Fibroblast of lung (primary cell): ENCODE results near the gene KLRF1. TPM values are rescaled to one million over a fixed set of nuclear protein-coding genes. Genes with fewer than 3 reads are reported as not detected.
A peak's percentile ranks its signal among the peaks of the same experiment; 100 is the strongest.

Source experiments
- DNase-seq, 2 donors: peaks; one replicate each; pipeline versions ENCODE4 v3.0.0 to v3.0.0-alpha.2; 2010; ENCODE audit warnings: low read depth in 2 of 2
- H2AFZ ChIP-seq: 2 replicates; pipeline ENCODE4 v1.5.1; 2012; ENCODE audit warnings: low read length, control low read depth, inconsistent platforms
- H3K27ac ChIP-seq: 2 replicates; pipeline ENCODE4 v1.5.1; 2011; ENCODE audit warnings: low read length, control low read depth; ENCODE audit not compliant: insufficient read depth
- H3K27me3 ChIP-seq: 2 replicates; pipeline ENCODE4 v1.5.1; 2011; ENCODE audit warnings: mild to moderate bottlenecking, low read length; ENCODE audit not compliant: control insufficient read depth, insufficient read depth
- H3K36me3 ChIP-seq: 2 replicates; pipeline ENCODE4 v1.5.1; 2011; ENCODE audit warnings: low read length; ENCODE audit not compliant: control insufficient read depth, insufficient read depth
- H3K4me1 ChIP-seq: 2 replicates; pipeline ENCODE4 v1.5.1; 2011; ENCODE audit warnings: low read length; ENCODE audit not compliant: control insufficient read depth, insufficient read depth; ENCODE audit errors: extremely low read depth
- H3K4me2 ChIP-seq: 2 replicates; pipeline ENCODE4 v1.5.1; 2011; ENCODE audit warnings: low read length, control low read depth; ENCODE audit not compliant: insufficient read depth; ENCODE audit errors: extremely low read depth
- H3K4me3 ChIP-seq, 4 experiments: fragments of 200-600 bp in 1 of 4; sonication (generic) in 1 of 4; replicated peaks in 1 of 4; 2 replicates each; pipeline ENCODE4 v1.5.1; 2011 to 2016; ENCODE audit warnings: low read length in 4 of 4, low read depth in 3 of 4, mild to moderate bottlenecking in 3 of 4, control low read depth in 2 of 4, inconsistent platforms in 1 of 4, mixed read lengths in 1 of 4; ENCODE audit not compliant: insufficient read depth in 1 of 4; ENCODE audit errors: control extremely low read depth in 1 of 4
- H3K79me2 ChIP-seq: 2 replicates; pipeline ENCODE4 v1.5.1; 2012; ENCODE audit warnings: mild to moderate bottlenecking, low read length, inconsistent platforms; ENCODE audit not compliant: control insufficient read depth, insufficient read depth
- H3K9ac ChIP-seq: 2 replicates; pipeline ENCODE4 v1.5.1; 2011; ENCODE audit warnings: mild to moderate bottlenecking, low read length, control low read depth; ENCODE audit not compliant: insufficient read depth
- H3K9me3 ChIP-seq: 2 replicates; pipeline ENCODE4 v1.5.1; 2012; ENCODE audit warnings: low read depth, low read length; ENCODE audit not compliant: control insufficient read depth, insufficient read depth
- H4K20me1 ChIP-seq: 2 replicates; pipeline ENCODE4 v1.5.1; 2011; ENCODE audit warnings: low read length; ENCODE audit not compliant: control insufficient read depth, insufficient read depth; ENCODE audit errors: extremely low read depth
- EZH2 ChIP-seq: IDR thresholded peaks from 2 replicates; pipeline ENCODE4 v1.5.1; 2012; ENCODE audit warnings: low read length, control low read depth, mild to moderate bottlenecking; ENCODE audit errors: missing control alignments
- polyA plus RNA-seq, 2 donors: library from polyadenylated mRNA; depleted of rRNA in 1 of 2; stranded (reverse) in 1 of 2; unstranded in 1 of 2; fragments of >200 nt; gene quantifications; 2 replicates each; pipeline ENCODE4 v1.2.1, GENCODE V29; 2011 to 2012; ENCODE audit warnings: missing spikeins in 1 of 2
- total RNA-seq: library from RNA; depleted of rRNA; stranded (reverse); fragments of >200 nt; gene quantifications from 2 replicates; pipeline ENCODE4 v1.2.1, GENCODE V29; 2014
- TF ChIP-seq, protein P1 (sequence below), 2 donors: IDR thresholded peaks in 1 of 2; conservative IDR thresholded peaks in 1 of 2; 1 replicate in 1 of 2; 2 replicates in 1 of 2; pipeline ENCODE4 v1.5.1; 2011 to 2012; ENCODE audit warnings: low read length in 2 of 2, control low read depth in 1 of 2, inconsistent platforms in 1 of 2, low read depth in 1 of 2, mild to moderate bottlenecking in 1 of 2

The KLRF1 gene
- total and polyA plus RNA-seq, 2 donors (not counting 1 experiment from before 2014, with no cell fraction given): 0.11 TPM; not detected in 1

DNA sequence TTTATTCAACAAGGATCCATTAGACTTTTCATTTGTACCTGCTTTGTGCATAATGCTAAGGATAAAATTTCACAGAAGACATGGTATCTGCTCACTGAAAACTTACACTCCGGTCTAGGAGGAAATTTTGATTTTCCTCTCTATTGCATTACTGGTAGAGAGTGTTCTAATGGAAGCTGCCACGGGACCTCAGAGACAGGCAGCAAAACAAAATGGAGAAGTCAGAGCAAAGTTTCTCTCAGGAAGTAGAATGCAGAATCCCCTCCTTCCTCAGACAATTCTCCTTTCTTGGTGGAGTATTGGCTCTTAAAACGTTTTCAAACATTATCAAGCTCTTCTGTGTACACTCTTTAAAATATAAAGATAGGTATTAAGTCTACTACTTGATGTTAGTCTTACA, 29.6 kb downstream of the KLRF1 start:
- H2AFZ ChIP-seq: no peak overlapping the region
- no peak overlapping the region for H3K9ac ChIP-seq
- H3K79me2 ChIP-seq: no peaks in the 10 kb centered on the region
- no peaks in the 10 kb centered on the region for H3K36me3 ChIP-seq
- H3K9me3 ChIP-seq: no peaks in the 10 kb centered on the region
- no peaks in the 10 kb centered on the region for H3K4me1 ChIP-seq
- H3K27me3 ChIP-seq: no peaks in the 10 kb centered on the region
- no peak overlapping the region for H3K4me3 ChIP-seq
- no peak overlapping the region for H3K27ac ChIP-seq
- H4K20me1 ChIP-seq: no peaks in the 10 kb centered on the region
- H3K4me2 ChIP-seq: no peak overlapping the region
- no peak for DNase-seq
- no peak for TF ChIP-seq EZH2
- TF ChIP-seq, protein P1, sequence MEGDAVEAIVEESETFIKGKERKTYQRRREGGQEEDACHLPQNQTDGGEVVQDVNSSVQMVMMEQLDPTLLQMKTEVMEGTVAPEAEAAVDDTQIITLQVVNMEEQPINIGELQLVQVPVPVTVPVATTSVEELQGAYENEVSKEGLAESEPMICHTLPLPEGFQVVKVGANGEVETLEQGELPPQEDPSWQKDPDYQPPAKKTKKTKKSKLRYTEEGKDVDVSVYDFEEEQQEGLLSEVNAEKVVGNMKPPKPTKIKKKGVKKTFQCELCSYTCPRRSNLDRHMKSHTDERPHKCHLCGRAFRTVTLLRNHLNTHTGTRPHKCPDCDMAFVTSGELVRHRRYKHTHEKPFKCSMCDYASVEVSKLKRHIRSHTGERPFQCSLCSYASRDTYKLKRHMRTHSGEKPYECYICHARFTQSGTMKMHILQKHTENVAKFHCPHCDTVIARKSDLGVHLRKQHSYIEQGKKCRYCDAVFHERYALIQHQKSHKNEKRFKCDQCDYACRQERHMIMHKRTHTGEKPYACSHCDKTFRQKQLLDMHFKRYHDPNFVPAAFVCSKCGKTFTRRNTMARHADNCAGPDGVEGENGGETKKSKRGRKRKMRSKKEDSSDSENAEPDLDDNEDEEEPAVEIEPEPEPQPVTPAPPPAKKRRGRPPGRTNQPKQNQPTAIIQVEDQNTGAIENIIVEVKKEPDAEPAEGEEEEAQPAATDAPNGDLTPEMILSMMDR (conservative IDR thresholded peaks at IDR 0.05 in 1 of 2, IDR thresholded peaks at IDR 0.05 in 1 of 2; ENCODE audit: low read depth in 1 of 2, low read length in 2 of 2): no peak

DNA sequence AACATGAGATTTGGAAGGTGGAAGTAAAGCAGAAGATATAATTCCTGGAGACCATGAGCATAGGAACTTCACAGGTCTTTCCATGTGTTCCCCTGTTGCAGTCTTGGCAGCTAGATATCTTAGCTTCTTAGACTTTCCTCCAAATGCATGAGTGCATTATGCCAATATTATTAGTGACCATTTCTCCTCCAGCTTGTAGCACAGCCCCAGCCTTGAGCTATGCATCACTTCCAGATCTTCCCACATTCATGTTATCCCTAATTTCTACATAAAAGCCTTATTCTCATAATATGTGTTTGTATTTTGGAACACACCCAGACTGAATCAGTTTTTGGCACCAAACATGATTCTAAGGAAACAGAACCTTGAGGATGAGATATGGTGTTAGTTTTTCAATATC, 30.9 kb downstream of the KLRF1 start:
- TF ChIP-seq, protein P1 (conservative IDR thresholded peaks at IDR 0.05 in 1 of 2, IDR thresholded peaks at IDR 0.05 in 1 of 2; ENCODE audit: low read depth in 1 of 2, low read length in 2 of 2): no peak
- TF ChIP-seq EZH2: no peak
- Histone ChIP-seq H3K4me3 (no peak overlapping the region), H3K79me2 (no peaks in the 10 kb centered on the region), H3K4me1 (no peaks in the 10 kb centered on the region), H3K27me3 (no peaks in the 10 kb centered on the region), H3K9ac (no peak overlapping the region), H3K36me3 (no peaks in the 10 kb centered on the region), H3K4me2 (no peak overlapping the region), H3K9me3 (no peaks in the 10 kb centered on the region), H2AFZ (no peak overlapping the region), H4K20me1 (no peaks in the 10 kb centered on the region), H3K27ac (no peak overlapping the region)
- no peak for DNase-seq

DNA sequence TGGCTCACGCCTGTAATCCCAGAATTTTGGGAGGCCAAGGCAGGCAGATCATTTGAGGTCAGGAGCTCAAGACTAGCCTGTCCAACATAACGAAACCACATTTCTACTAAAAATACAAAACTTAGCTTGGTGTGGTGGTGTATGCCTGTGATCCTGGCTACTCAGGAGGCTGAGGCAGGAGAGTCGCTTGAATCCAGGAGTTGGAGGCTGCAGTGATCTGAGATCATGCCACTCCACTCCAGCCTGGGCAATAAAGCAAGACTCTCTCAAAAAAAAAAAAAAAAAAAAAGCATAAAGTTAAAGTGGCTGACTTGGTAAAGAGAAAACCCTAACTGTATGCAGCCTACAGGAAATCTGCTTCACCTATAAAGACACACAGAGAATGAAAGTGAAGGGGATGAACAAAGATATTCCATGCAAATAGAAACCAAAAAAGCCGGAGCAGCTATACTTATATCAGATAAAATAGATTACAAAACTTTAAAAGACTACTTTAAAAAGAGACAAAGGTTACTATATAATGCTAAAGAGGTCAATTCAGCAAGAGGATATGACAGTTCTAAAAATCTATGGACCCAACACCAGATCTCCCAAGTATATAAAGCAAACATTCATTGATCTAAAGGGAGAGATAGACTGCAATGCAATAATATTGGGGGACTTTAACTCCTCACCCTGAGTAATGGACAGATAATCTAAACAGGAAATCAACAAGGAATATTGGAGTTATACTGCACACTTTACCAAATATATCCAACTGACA, 37.8 kb downstream of the KLRF1 start:
- H3K79me2 ChIP-seq: no peaks in the 10 kb centered on the region
- H3K27ac ChIP-seq: no peak overlapping the region
- no peak overlapping the region for H3K9ac ChIP-seq
- H2AFZ ChIP-seq: peak overlapping the region; percentile 9
- TF ChIP-seq, protein P1 (conservative IDR thresholded peaks at IDR 0.05 in 1 of 2, IDR thresholded peaks at IDR 0.05 in 1 of 2; ENCODE audit: low read depth in 1 of 2, low read length in 2 of 2): no peak
- TF ChIP-seq EZH2: no peak
- no peak overlapping the region for H3K4me2 ChIP-seq
- H3K4me3 ChIP-seq: peak overlapping the region in 2 of 4 experiments; percentile 6 to 12
- H3K36me3 ChIP-seq: no peaks in the 10 kb centered on the region
- no peaks in the 10 kb centered on the region for H3K27me3 ChIP-seq
- no peak for DNase-seq
- H4K20me1 ChIP-seq: no peaks in the 10 kb centered on the region
- no peaks in the 10 kb centered on the region for H3K9me3 ChIP-seq
- no peaks in the 10 kb centered on the region for H3K4me1 ChIP-seq
